OCI-LY7 (cell line): ENCODE results near the gene SUSD4. TPM values are rescaled to one million over a fixed set of nuclear protein-coding genes. Genes with fewer than 3 reads are reported as not detected.
"Not testable (repeated sequence)": the region's sequence is repeated elsewhere in the genome, so short reads cannot be mapped to it uniquely, and the experiment has no call there.

Experiments
- BruUV-seq: library from RNA; stranded (reverse); fragments of 400-500 nt; replicated peaks from 2 replicates; lab custom pipeline; 2021; lab: Mats Ljungman, UMichigan
- CTCF ChIA-PET: fragments of 300-600 bp; sonication (Branson Sonifier 250); formaldehyde crosslinking; loops from one replicate; lab custom pipeline; 2022; ENCODE audit warnings: antibody characterized with exemption; ENCODE audit not compliant: unreplicated experiment; lab: Charles Lee
- POLR2A ChIA-PET: fragments of 300-600 bp; sonication (Branson Sonifier 250); formaldehyde crosslinking; loops from one replicate; lab custom pipeline; 2022; ENCODE audit warnings: antibody characterized with exemption; lab: Charles Lee
- DNase-seq: peaks from one replicate; pipeline ENCODE4 v3.0.0-alpha.2; 2015; ENCODE audit warnings: low spot score
- H2AFZ ChIP-seq: fragments of 200-600 bp; sonication (generic), shearing (Covaris generic); 2 replicates; pipeline ENCODE4 v1.6.1; 2014; ENCODE audit warnings: mild to moderate bottlenecking, antibody characterized with exemption, low read length, moderate library complexity
- H3K27ac ChIP-seq: fragments of 200-600 bp; sonication (generic); 2 replicates; pipeline ENCODE4 v1.5.1; 2014; ENCODE audit warnings: mixed run types, low read depth, mild to moderate bottlenecking, moderate library complexity, low read length, inconsistent platforms; ENCODE audit not compliant: poor library complexity, severe bottlenecking
- H3K36me3 ChIP-seq: fragments of 200-600 bp; sonication (generic); 2 replicates; pipeline ENCODE4 v1.6.1; 2014; ENCODE audit warnings: mild to moderate bottlenecking, antibody characterized with exemption, low read length, moderate library complexity, mixed read lengths; ENCODE audit not compliant: insufficient read depth
- H3K4me1 ChIP-seq: fragments of 200-600 bp; sonication (generic); 2 replicates; pipeline ENCODE4 v1.5.1; 2014; ENCODE audit warnings: mild to moderate bottlenecking, low read length; ENCODE audit not compliant: insufficient read depth, poor library complexity, severe bottlenecking
- H3K4me2 ChIP-seq: fragments of 200-600 bp; sonication (generic); 2 replicates; pipeline ENCODE4 v1.6.1; 2014; ENCODE audit warnings: mild to moderate bottlenecking, low read length
- H3K4me3 ChIP-seq: fragments of 200-600 bp; sonication (generic); 2 replicates; pipeline ENCODE4 v1.5.1; 2014; ENCODE audit warnings: mild to moderate bottlenecking, low read depth, low read length; ENCODE audit not compliant: poor library complexity, severe bottlenecking
- H3K79me2 ChIP-seq: fragments of 200-600 bp; sonication (generic); 2 replicates; pipeline ENCODE4 v1.6.1; 2016; ENCODE audit warnings: low read depth, mild to moderate bottlenecking, low read length, moderate library complexity, mixed read lengths; ENCODE audit not compliant: insufficient read depth
- H3K9me2 ChIP-seq: fragments of 200-600 bp; sonication (generic); 2 replicates; pipeline ENCODE4 v1.6.1; 2016; ENCODE audit warnings: mild to moderate bottlenecking, low read length, mixed read lengths; ENCODE audit not compliant: insufficient read depth
- H3K9me3 ChIP-seq: fragments of 200-600 bp; sonication (generic); 2 replicates; pipeline ENCODE4 v1.6.1; 2014; ENCODE audit warnings: mild to moderate bottlenecking, mixed run types, low read length, mixed read lengths
- H4K20me1 ChIP-seq: fragments of 200-600 bp; sonication (generic); 2 replicates; pipeline ENCODE4 v1.6.1; 2014; ENCODE audit warnings: mild to moderate bottlenecking, antibody characterized with exemption, low read length, moderate library complexity, mixed read lengths; ENCODE audit not compliant: insufficient read depth
- EZH2phosphoT487 ChIP-seq: fragments of 200-600 bp; sonication (generic); IDR thresholded peaks from 2 replicates; pipeline ENCODE4 v1.6.1; 2018; ENCODE audit warnings: low read depth, borderline replicate concordance, mild to moderate bottlenecking, mixed run types, antibody characterized with exemption, low read length, moderate library complexity, mixed read lengths
- intact Hi-C: fragments of 100-400 bp; cut with micrococcal nuclease; formaldehyde crosslinking; loops from one replicate; pipeline ENCODE4 v1.10.0; 2022; ENCODE audit not compliant: unreplicated experiment
- total RNA-seq, 2 experiments: library from RNA; depleted of rRNA in 1 of 2; stranded (reverse); fragments of >200 nt in 1 of 2; shearing (Covaris generic) in 1 of 2; gene quantifications; 2 replicates each; pipeline ENCODE4 v1.2.3, GENCODE V29; 2014 to 2022
- TF ChIP-seq, protein P1 (sequence below): fragments of 200-600 bp; sonication (generic); conservative IDR thresholded peaks from 2 replicates; pipeline ENCODE4 v1.5.1; 2014; ENCODE audit warnings: mild to moderate bottlenecking, antibody characterized with exemption, low read length, moderate library complexity, mixed read lengths

SUSD4 gene
- total RNA-seq, 2 experiments from 2014 or later = 0.42 TPM; not detected in 1

DNA sequence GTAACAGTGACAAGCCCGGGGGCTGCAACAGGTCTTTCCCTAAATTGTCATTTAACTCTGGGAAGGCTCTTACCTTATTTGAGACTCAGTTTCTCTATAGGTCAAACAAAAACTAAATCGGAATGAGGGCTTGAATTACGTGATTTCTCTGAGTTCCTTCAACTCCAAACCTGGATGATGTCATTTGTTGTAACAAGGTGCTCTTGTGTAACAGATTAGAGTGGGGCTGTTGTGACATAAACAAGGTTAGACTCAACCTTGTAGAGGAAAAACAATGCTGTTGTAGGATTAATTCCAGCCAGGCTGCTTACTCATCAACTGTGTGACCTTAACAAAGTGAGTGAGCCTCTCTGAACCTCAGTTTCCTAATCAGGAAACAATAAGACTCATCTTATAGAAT is 74.4 kb downstream of the SUSD4 start:
- Histone ChIP-seq H3K36me3 (no peaks in the 10 kb centered on the region), H3K79me2 (no peaks in the 10 kb centered on the region), H2AFZ (no peak overlapping the region), H3K27ac (no peak overlapping the region), H3K9me2 (no peaks in the 10 kb centered on the region), H3K4me1 (no peaks in the 10 kb centered on the region), H3K9me3 (no peaks in the 10 kb centered on the region), H3K4me3 (no peak overlapping the region), H4K20me1 (no peaks in the 10 kb centered on the region), H3K4me2 (no peak overlapping the region)
- intact Hi-C loops = no loop called here
- ChIA-PET POLR2A (no interaction called here), CTCF (no interaction called here)
- no peak for TF ChIP-seq EZH2phosphoT487
- TF ChIP-seq, protein P1, sequence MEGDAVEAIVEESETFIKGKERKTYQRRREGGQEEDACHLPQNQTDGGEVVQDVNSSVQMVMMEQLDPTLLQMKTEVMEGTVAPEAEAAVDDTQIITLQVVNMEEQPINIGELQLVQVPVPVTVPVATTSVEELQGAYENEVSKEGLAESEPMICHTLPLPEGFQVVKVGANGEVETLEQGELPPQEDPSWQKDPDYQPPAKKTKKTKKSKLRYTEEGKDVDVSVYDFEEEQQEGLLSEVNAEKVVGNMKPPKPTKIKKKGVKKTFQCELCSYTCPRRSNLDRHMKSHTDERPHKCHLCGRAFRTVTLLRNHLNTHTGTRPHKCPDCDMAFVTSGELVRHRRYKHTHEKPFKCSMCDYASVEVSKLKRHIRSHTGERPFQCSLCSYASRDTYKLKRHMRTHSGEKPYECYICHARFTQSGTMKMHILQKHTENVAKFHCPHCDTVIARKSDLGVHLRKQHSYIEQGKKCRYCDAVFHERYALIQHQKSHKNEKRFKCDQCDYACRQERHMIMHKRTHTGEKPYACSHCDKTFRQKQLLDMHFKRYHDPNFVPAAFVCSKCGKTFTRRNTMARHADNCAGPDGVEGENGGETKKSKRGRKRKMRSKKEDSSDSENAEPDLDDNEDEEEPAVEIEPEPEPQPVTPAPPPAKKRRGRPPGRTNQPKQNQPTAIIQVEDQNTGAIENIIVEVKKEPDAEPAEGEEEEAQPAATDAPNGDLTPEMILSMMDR = no peak
- no peak for DNase-seq
- BruUV-seq = no TSS peak

DNA sequence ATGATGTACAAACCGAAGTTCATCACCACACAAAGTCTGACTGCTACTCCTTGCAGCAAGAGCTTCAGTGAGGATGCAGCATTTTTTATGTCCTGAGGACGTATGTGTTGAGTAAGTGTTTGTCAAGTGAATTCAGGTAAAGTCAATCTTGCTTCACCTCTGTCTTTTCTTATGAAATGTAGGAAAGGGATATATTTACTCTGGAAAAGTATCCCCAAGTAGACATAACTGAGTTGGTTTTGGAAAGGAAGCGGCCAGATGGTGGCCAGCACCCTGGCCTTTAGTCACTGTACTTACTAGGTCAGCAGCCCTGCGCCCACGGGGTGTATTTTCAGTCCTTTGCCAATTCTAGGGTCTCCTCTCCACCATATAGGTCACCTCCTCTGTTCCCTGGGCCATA is 75.2 kb downstream of the SUSD4 start:
- ChIA-PET POLR2A (no interaction called here), CTCF (no interaction called here)
- TF ChIP-seq EZH2phosphoT487 = no peak
- TF ChIP-seq, protein P1 = no peak
- Histone ChIP-seq H3K4me2 (no peak overlapping the region), H4K20me1 (no peaks in the 10 kb centered on the region), H3K79me2 (no peaks in the 10 kb centered on the region), H3K9me3 (no peaks in the 10 kb centered on the region), H3K9me2 (no peaks in the 10 kb centered on the region), H3K4me1 (no peaks in the 10 kb centered on the region), H2AFZ (no peak overlapping the region), H3K36me3 (no peaks in the 10 kb centered on the region), H3K4me3 (no peak overlapping the region), H3K27ac (no peak overlapping the region)
- BruUV-seq = no TSS peak
- intact Hi-C loops = no loop called here
- DNase-seq = no peak

DNA sequence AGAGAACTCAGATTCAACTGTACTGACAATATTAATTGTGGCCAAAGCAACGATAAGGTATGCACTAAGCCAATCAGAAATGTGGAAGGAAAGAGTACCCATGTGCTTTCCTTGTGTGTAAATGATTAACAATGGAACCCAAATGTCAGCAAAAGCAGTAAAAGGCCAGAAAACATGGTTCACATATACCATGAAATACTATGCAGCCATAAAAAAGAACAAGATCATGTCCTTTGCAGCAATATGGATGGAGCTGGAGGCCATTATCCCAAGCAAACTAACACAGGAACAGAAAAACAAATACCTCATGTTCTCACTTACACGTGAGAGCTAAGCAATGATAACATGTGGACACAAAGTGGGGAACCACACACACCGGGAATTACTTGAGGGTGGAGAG is 78.5 kb downstream of the SUSD4 start:
- intact Hi-C loops = no loop called here
- no peak for DNase-seq
- Histone ChIP-seq H3K79me2 (no peaks in the 10 kb centered on the region), H3K9me3 (no peaks in the 10 kb centered on the region), H3K9me2 (no peaks in the 10 kb centered on the region), H3K4me2 (no peak overlapping the region), H3K36me3 (no peaks in the 10 kb centered on the region), H2AFZ (no peak overlapping the region), H4K20me1 (no peaks in the 10 kb centered on the region), H3K4me1 (no peaks in the 10 kb centered on the region), H3K27ac (no peak overlapping the region), H3K4me3 (no peak overlapping the region)
- BruUV-seq = no TSS peak
- ChIA-PET CTCF (no interaction called here), POLR2A (no interaction called here)
- no peak for TF ChIP-seq EZH2phosphoT487
- TF ChIP-seq, protein P1 = no peak

DNA sequence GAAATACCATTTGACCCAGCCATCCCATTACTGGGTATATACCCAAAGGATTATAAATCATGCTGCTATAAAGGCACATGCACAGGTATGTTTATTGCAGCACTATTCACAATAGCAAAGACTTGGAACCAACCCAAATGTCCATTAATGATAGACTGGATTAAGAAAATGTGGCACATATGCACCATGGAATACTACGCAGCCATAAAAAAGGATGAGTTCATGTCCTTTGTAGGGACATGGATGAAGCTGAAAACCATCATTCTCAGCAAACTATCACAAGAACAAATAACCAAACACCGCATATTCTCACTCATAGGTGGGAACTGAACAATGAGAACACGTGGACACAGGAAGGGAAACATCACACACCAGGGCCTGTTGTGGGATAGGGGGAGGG is 80.3 kb downstream of the SUSD4 start:
- H3K9me2 ChIP-seq, H3K4me2 ChIP-seq, DNase-seq, H2AFZ ChIP-seq, BruUV-seq, H3K27ac ChIP-seq, H3K4me1 ChIP-seq, H3K9me3 ChIP-seq, CTCF ChIA-PET, H4K20me1 ChIP-seq, H3K36me3 ChIP-seq, intact Hi-C loops, POLR2A ChIA-PET, H3K4me3 ChIP-seq, H3K79me2 ChIP-seq: not testable (repeated sequence)
